Testis (tissue), 2 donors: ENCODE results near the gene PTPRN2.

Experiments
- POLR2A ChIP-seq: fragments of 450-650 bp; IDR thresholded peaks from one replicate; pipeline ENCODE4 v1.6.1; 2017; ENCODE audit warnings: antibody characterized with exemption, mild to moderate bottlenecking, moderate library complexity
- TF ChIP-seq, protein P1 (sequence below), 3 experiments: fragments of 450-650 bp in 2 of 3; fragments of 200-600 bp in 1 of 3; sonication (generic) in 1 of 3; IDR thresholded peaks; one replicate each; pipeline ENCODE4 v1.5.1; 2016 to 2019; ENCODE audit warnings: antibody characterized with exemption in 3 of 3, mild to moderate bottlenecking in 2 of 3, moderate library complexity in 1 of 3

DNA sequence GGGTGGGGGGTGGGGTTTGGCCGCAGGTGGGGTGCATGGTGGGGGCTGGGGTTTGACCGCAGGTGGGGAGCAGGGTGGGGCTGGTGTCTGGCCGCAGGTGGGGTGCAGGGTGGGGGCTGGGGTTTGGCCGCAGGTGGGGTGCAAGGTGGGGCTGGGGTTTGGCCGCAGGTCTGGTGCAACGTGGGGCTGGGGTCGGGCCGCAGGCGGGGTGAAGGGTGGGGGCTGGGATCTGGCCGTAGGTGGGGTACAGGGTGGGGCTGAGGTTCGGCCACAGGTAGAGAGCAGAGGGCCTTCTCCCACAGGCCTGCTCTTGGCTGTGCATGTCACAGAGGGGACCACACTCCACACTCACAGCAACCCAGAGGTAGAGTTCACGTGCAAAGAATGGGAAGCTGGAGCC is 586.6 kb downstream of the PTPRN2 start:
- TF ChIP-seq, protein P1, sequence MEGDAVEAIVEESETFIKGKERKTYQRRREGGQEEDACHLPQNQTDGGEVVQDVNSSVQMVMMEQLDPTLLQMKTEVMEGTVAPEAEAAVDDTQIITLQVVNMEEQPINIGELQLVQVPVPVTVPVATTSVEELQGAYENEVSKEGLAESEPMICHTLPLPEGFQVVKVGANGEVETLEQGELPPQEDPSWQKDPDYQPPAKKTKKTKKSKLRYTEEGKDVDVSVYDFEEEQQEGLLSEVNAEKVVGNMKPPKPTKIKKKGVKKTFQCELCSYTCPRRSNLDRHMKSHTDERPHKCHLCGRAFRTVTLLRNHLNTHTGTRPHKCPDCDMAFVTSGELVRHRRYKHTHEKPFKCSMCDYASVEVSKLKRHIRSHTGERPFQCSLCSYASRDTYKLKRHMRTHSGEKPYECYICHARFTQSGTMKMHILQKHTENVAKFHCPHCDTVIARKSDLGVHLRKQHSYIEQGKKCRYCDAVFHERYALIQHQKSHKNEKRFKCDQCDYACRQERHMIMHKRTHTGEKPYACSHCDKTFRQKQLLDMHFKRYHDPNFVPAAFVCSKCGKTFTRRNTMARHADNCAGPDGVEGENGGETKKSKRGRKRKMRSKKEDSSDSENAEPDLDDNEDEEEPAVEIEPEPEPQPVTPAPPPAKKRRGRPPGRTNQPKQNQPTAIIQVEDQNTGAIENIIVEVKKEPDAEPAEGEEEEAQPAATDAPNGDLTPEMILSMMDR (IDR thresholded peaks at IDR 0.05): no peak
- no peak for TF ChIP-seq POLR2A
